Measurements from ENCODE around the gene SLC6A6.

- TF ChIP-seq POLR2A (IDR thresholded peaks at IDR 0.05) = no peak
- TF ChIP-seq, protein P1, sequence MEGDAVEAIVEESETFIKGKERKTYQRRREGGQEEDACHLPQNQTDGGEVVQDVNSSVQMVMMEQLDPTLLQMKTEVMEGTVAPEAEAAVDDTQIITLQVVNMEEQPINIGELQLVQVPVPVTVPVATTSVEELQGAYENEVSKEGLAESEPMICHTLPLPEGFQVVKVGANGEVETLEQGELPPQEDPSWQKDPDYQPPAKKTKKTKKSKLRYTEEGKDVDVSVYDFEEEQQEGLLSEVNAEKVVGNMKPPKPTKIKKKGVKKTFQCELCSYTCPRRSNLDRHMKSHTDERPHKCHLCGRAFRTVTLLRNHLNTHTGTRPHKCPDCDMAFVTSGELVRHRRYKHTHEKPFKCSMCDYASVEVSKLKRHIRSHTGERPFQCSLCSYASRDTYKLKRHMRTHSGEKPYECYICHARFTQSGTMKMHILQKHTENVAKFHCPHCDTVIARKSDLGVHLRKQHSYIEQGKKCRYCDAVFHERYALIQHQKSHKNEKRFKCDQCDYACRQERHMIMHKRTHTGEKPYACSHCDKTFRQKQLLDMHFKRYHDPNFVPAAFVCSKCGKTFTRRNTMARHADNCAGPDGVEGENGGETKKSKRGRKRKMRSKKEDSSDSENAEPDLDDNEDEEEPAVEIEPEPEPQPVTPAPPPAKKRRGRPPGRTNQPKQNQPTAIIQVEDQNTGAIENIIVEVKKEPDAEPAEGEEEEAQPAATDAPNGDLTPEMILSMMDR (IDR thresholded peaks at IDR 0.05) = no peak
Observed at GRCh38 chr3:14503706-14504065, 101.3 kb downstream of the SLC6A6 start.

All from stomach (tissue), 4 donors.